Measurements from ENCODE around the gene S100A7A. TPM values are rescaled to one million over a fixed set of nuclear protein-coding genes. Genes with fewer than 3 reads are reported as not detected.

S100A7A gene
- total and polyA plus RNA-seq, 2 of the 8 experiments (the other 6 are each of a cell fraction or from before 2014, with no cell fraction given) = not detected

GRCh38 chr1:153389401-153389800 is 26.9 kb upstream of the S100A7A start:
- H3K18ac ChIP-seq (ENCODE audit: extremely low read depth, low read length) = no peak overlapping the region
- H3K14ac ChIP-seq (ENCODE audit: insufficient read length) = no peak overlapping the region
- no peak overlapping the region for H2AFZ ChIP-seq (ENCODE audit: low read length)
- no peaks in the 10 kb centered on the region for H4K20me1 ChIP-seq (replicated peaks in 1 of 2; ENCODE audit: control insufficient read depth in 1 of 2, insufficient read depth in 2 of 2, low read length in 2 of 2)
- H3K4me2 ChIP-seq (ENCODE audit: insufficient read depth in 1 of 2, low read depth in 2 of 2, low read length in 2 of 2) = no peak overlapping the region
- 76% methylated on average over 1 of the region's 1 CpG; no CpG with 5 or more reads in 1 of the 2 experiments for WGBS, 2 experiments (ENCODE audit: extremely low coverage in 1 of 2, insufficient coverage in 1 of 2, insufficient read length in 1 of 2, insufficient replicate concordance in 2 of 2, low coverage in 1 of 2, low lambda C conversion rate in 2 of 2, missing lambda C conversion rate in 1 of 2)
- no peak overlapping the region for H2BK12ac ChIP-seq (ENCODE audit: low read depth, low read length)
- H4K5ac ChIP-seq (ENCODE audit: insufficient read length, low read depth, low read length) = no peak overlapping the region
- no peaks in the 10 kb centered on the region for H3K23me2 ChIP-seq (ENCODE audit: low read depth, low read length)
- H3K9ac ChIP-seq (replicated peaks in 1 of 4; ENCODE audit: extremely low read depth in 1 of 4, low read depth in 3 of 4, low read length in 3 of 4) = no peak overlapping the region
- H2BK5ac ChIP-seq (ENCODE audit: low read depth, low read length) = no peak overlapping the region
- H3K27me3 ChIP-seq (replicated peaks in 1 of 4; ENCODE audit: control insufficient read depth in 3 of 4, extremely low read depth in 1 of 4, insufficient read depth in 3 of 4, low read length in 3 of 4) = peaks cover 0 to 2% (median 0%) of the 10 kb centered on the region in 4 experiments; a peak in 1 of 7 replicates
- H2BK20ac ChIP-seq (ENCODE audit: low read length) = no peak overlapping the region
- no peak overlapping the region for H4K91ac ChIP-seq (replicated peaks; ENCODE audit: insufficient read length, low read length)
- H3K79me2 ChIP-seq (ENCODE audit: control insufficient read depth in 1 of 2, insufficient read depth in 2 of 2, low read length in 2 of 2) = no peaks in the 10 kb centered on the region
- no peak overlapping the region for H3K27ac ChIP-seq (ENCODE audit: low read depth, low read length)
- H2AK5ac ChIP-seq (ENCODE audit: low read depth, low read length) = no peak overlapping the region
- no peak overlapping the region for H3K23ac ChIP-seq (ENCODE audit: insufficient read length)
- H2BK120ac ChIP-seq (replicated peaks; ENCODE audit: low read depth, low read length) = no peak overlapping the region
- no peak overlapping the region for H4K8ac ChIP-seq (ENCODE audit: extremely low read depth, insufficient read depth, low read length)
- no peaks in the 10 kb centered on the region for H3K79me1 ChIP-seq (ENCODE audit: low read depth, low read length)
- CTCF ChIA-PET (ENCODE audit: partially characterized antibody) = interaction anchor here (1.5 to 1.8 kb wide), 2 partner anchors 36 to 76 kb away, joined by 3 to 8 read pairs; no protein-coding TSS in a partner anchor
- H3K4ac ChIP-seq (replicated peaks; ENCODE audit: insufficient read length, low read depth, low read length) = no peak overlapping the region
- no peaks in the 10 kb centered on the region for H3K36me3 ChIP-seq (ENCODE audit: control insufficient read depth in 2 of 4, insufficient read depth in 4 of 4, low read length in 3 of 4)
- H2BK15ac ChIP-seq (ENCODE audit: low read length) = no peak overlapping the region
- H3K4me1 ChIP-seq (replicated peaks in 1 of 4; ENCODE audit: control insufficient read depth in 3 of 4, insufficient read depth in 4 of 4, low read length in 3 of 4) = no peaks in the 10 kb centered on the region
- DNase-seq (ENCODE audit: low read depth in 1 of 2, low spot score in 2 of 2) (no peak), FAIRE-seq (no peak)
- POLR2A ChIA-PET (ENCODE audit: partially characterized antibody) = no interaction called here
- no peaks in the 10 kb centered on the region for H3K9me3 ChIP-seq (ENCODE audit: insufficient read depth in 2 of 2, low read depth in 1 of 2, low read length in 1 of 2)
- H3K4me3 ChIP-seq (ENCODE audit: extremely low read depth in 1 of 4, insufficient read depth in 2 of 4, low read depth in 3 of 4, low read length in 4 of 4) = no peak overlapping the region
- no peak overlapping the region for H3K56ac ChIP-seq (replicated peaks; ENCODE audit: insufficient read length, low read depth, low read length)
- no peak for TF ChIP-seq SIRT6 (IDR thresholded peaks at IDR 0.05; ENCODE audit: low read length)
- TF ChIP-seq POU5F1 (IDR thresholded peaks at IDR 0.05; ENCODE audit: low read depth, low read length) = no peak
- TF ChIP-seq PHF8 (conservative IDR thresholded peaks at IDR 0.05; ENCODE audit: low read depth, low read length) = no peak
- TF ChIP-seq GTF2F1 (IDR thresholded peaks at IDR 0.05; ENCODE audit: borderline replicate concordance, low read depth, low read length) = no peak
- TF ChIP-seq CHD1 (IDR thresholded peaks at IDR 0.05; ENCODE audit: low read depth, low read length) = no peak
- TF ChIP-seq BCL11A (IDR thresholded peaks at IDR 0.05; ENCODE audit: low read depth in 2 of 2, low read length in 2 of 2) = no peak
- no peak for TF ChIP-seq HDAC2 (IDR thresholded peaks at IDR 0.05; ENCODE audit: borderline replicate concordance in 1 of 2, low read depth in 2 of 2, low read length in 2 of 2)
- TF ChIP-seq SIX5 (IDR thresholded peaks at IDR 0.05; ENCODE audit: low read depth, low read length) = no peak
- TF ChIP-seq CTCF (IDR thresholded peaks at IDR 0.05; ENCODE audit: control extremely low read depth in 1 of 3, insufficient read depth in 1 of 3, low read depth in 1 of 3, low read length in 3 of 3) = no peak
- no peak for TF ChIP-seq NANOG (IDR thresholded peaks at IDR 0.05; ENCODE audit: insufficient read depth, low read depth, low read length, poor library complexity, severe bottlenecking)
